K562 (cell line): ENCODE measurements around the gene SCRN1.

Experiments
- ATF3 ChIP-seq, 2 experiments: fragments of 450-650 bp in 1 of 2; sonication (generic) in 1 of 2; formaldehyde crosslinking in 1 of 2; IDR thresholded peaks in 1 of 2; conservative IDR thresholded peaks in 1 of 2; 2 replicates each; pipeline versions ENCODE4 v1.6.1 to v1.8.1; 2016 to 2023; ENCODE audit warnings: mild to moderate bottlenecking in 2 of 2, moderate library complexity in 2 of 2, inconsistent platforms in 1 of 2, missing genetic modification reagents in 1 of 2
- CHCHD3 ChIP-seq: fragments of 250-450 bp; sonication (Bioruptor Pico); IDR thresholded peaks from 2 replicates; pipeline ENCODE4 v2.1.2; 2022; ENCODE audit warnings: mild to moderate bottlenecking
- CTCF ChIP-seq, 3 experiments: IDR thresholded peaks in 2 of 3; conservative IDR thresholded peaks in 1 of 3; 2 replicates each; pipeline ENCODE4 v1.5.1; 2011 to 2012; ENCODE audit warnings: low read length in 3 of 3, mild to moderate bottlenecking in 3 of 3, control low read depth in 2 of 3, improper control_type of control experiment in 1 of 3, inconsistent platforms in 1 of 3, low read depth in 1 of 3, mixed read lengths in 1 of 3, moderate library complexity in 1 of 3; ENCODE audit not compliant: insufficient read depth in 2 of 3
- GABPA ChIP-seq: fragments of 200-800 bp; sonication (Bioruptor generic); conservative IDR thresholded peaks from 2 replicates; pipeline ENCODE4 v1.6.1; 2016; ENCODE audit warnings: low read depth, missing genetic modification characterization, missing compliant biosample characterization
- NFXL1 ChIP-seq: fragments of 450-650 bp; formaldehyde crosslinking; IDR thresholded peaks from 2 replicates; pipeline ENCODE4 v1.4.0; 2021; ENCODE audit warnings: mild to moderate bottlenecking
- NR0B1 ChIP-seq: fragments of 450-650 bp; IDR thresholded peaks from one replicate; pipeline ENCODE4 v1.6.1; 2018; ENCODE audit warnings: mild to moderate bottlenecking, moderate library complexity; ENCODE audit not compliant: partially characterized antibody
- POLR2A ChIP-seq: fragments of 450-650 bp; conservative IDR thresholded peaks from 2 replicates; pipeline ENCODE4 v1.6.1; 2016
- PPARD ChIP-seq: fragments of 250-450 bp; sonication (Bioruptor Pico); IDR thresholded peaks from 2 replicates; pipeline ENCODE4 v1.8.0; 2022; ENCODE audit warnings: inconsistent platforms, mild to moderate bottlenecking, moderate library complexity
- REST ChIP-seq, 2 experiments: fragments of 450-650 bp; formaldehyde crosslinking in 1 of 2; IDR thresholded peaks; 2 replicates each; pipeline versions ENCODE4 v1.4.0 to v1.6.1; 2014 to 2020; ENCODE audit warnings: mild to moderate bottlenecking in 2 of 2, borderline replicate concordance in 1 of 2, low read depth in 1 of 2
- SAFB2 ChIP-seq: fragments of 200-400 bp; formaldehyde crosslinking; IDR thresholded peaks from 2 replicates; pipeline ENCODE4 v1.6.1; 2018; ENCODE audit warnings: borderline replicate concordance, low read length, low read depth, moderate library complexity; ENCODE audit not compliant: severe bottlenecking

GRCh38 chr7:29945259-29945809 lies 44.3 kb downstream of the SCRN1 start:
- no peak for TF ChIP-seq CHCHD3 (CRISPR knock-in tag)
- no peak for TF ChIP-seq GABPA (tag)
- TF ChIP-seq PPARD (CRISPR knock-in tag): no peak
- no peak for TF ChIP-seq ATF3 (IDR thresholded peaks at IDR 0.05)
- no peak for TF ChIP-seq ATF3 (CRISPR knock-in tag; conservative IDR thresholded peaks at IDR 0.05)
- no peak for TF ChIP-seq POLR2A
- no peak for TF ChIP-seq REST (IDR thresholded peaks at IDR 0.05; ENCODE audit: borderline replicate concordance)
- TF ChIP-seq REST (CRISPR knock-in tag; IDR thresholded peaks at IDR 0.05; ENCODE audit: low read depth): no peak
- no peak for TF ChIP-seq CTCF (IDR thresholded peaks at IDR 0.05 in 2 of 3, conservative IDR thresholded peaks at IDR 0.05 in 1 of 3; ENCODE audit: insufficient read depth in 2 of 3, low read depth in 1 of 3, low read length in 3 of 3)
- TF ChIP-seq NR0B1: no peak
- TF ChIP-seq SAFB2: no peak
- no peak for TF ChIP-seq NFXL1
